Fibroblast of skin of right quadriceps (primary cell): Measurements from ENCODE around the gene LLGL2.

Experiments used
- DNase-seq: peaks from one replicate; pipeline ENCODE4 v3.0.0-alpha.2; 2013

LLGL2 gene

GRCh38 chr17:75552425-75553294, 27.2 kb downstream of the LLGL2 start:
- DNase-seq, result peak; percentile 57

- DNase-seq, result no peak
These were observed 28.0 kb downstream of the LLGL2 start for GRCh38 chr17:75553295-75554110.

GRCh38 chr17:75555679-75556153, 30.2 kb downstream of the LLGL2 start:
- DNase-seq, result no peak

DNA sequence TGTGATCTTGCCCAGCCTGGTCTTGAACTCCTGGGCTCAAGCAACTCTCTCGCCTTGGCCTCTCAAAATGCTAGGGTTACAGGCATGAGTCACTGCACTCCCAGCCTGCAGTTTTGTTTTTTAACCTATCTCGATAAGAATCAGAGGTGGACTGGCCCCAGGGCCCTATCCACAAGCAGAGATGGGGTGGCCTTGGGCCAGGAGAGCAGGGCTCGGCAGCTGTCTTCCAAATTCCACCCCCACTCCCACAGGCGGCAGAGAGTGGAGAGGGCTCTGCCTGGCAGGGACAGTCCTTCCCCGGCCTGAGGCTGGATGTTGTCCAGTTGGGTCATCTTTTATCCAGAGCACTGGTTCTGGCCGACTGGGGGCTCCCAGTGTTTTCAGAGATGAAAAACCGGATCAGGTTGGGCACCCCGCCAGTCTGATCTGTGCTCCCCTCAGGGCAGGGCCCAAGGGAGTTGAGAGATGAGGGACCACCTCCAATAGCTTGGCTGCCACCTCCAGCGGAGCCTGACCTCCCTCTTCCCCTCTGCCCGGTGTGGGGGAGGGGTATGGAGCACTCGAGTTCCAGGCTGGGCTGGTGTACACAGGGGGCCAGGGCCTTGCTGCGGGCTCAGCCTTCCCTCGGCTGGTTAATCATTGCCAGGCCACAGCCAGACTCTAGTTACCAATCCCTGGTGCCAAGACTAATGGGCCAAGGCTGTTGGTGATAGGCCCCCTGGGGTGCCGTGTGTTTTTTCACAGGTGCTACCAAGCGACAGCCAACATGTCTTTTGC, 31.8 kb downstream of the LLGL2 start:
- DNase-seq, result no peak

DNA sequence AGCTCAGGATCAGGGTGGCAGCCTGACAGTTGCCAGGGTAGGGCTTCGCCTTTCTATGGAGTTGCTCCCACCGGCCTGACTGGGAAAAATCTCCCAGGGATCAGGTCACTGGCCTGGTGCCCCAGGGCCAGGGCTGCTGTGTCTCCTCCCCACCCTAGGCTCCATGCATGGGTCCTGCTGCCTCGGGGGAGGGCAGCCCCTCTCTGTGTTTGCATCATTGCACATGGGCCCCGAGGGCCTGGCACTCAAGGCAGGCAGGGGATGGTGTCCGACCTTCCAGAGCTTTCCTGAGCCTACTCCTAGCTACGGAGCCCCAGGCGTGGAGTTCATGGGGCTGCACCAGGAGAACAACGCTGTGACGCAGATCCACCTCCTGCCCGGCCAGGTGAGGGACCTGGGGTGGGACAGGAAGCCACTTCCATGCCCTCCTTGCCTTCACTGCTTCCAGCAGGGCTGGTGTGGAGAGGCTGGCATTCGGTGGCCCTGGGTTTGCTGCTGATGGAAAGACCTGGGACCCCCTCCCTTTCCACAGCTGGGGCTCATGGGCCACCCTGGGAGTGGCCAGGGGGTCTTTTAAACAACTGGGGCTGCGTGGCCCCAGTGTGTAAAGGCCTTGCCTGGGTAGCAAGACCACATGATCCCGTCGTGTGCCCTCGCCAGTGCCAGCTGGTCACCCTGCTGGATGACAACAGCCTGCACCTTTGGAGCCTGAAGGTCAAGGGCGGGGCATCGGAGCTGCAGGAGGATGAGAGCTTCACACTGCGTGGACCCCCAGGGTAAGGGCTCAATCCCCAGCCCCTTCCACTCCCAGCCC, 32.6 kb downstream of the LLGL2 start:
- no peak for DNase-seq

DNA sequence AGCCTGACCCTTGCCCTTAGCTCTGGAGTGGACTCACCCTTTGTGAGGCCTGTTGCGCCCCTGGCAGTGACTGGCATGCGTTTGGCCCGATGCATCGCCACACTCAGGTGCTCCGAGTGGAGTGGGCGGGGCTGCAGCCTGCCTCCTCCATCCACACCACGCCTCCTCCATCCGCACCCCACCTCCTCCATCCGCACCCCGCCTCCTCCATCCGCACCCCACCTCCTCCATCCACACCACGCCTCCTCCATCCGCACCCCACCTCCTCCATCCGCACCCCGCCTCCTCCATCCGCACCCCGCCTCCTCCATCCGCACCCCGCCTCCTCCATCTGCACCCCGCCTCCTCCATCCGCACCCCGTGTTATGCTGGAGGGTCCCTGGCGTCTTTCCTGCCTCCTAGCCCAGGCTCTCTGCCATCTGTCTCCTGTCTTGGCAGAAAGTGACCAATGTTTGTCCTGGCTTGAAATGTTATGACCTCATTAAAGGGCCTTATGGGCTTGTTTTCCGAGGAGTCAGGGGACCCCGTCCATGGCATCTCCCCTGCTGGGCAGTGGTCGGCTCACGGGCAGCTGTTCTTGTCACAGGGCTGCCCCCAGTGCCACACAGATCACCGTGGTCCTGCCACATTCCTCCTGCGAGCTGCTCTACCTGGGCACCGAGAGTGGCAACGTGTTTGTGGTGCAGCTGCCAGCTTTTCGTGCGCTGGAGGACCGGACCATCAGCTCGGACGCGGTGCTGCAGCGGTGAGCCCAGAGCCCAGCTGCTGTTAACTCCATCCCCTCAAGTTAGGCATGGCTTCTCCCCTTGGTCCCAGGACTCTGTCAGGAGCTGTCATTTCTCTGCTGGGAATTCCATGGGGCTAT, 33.4 kb downstream of the LLGL2 start:
- DNase-seq, result no peak

DNA sequence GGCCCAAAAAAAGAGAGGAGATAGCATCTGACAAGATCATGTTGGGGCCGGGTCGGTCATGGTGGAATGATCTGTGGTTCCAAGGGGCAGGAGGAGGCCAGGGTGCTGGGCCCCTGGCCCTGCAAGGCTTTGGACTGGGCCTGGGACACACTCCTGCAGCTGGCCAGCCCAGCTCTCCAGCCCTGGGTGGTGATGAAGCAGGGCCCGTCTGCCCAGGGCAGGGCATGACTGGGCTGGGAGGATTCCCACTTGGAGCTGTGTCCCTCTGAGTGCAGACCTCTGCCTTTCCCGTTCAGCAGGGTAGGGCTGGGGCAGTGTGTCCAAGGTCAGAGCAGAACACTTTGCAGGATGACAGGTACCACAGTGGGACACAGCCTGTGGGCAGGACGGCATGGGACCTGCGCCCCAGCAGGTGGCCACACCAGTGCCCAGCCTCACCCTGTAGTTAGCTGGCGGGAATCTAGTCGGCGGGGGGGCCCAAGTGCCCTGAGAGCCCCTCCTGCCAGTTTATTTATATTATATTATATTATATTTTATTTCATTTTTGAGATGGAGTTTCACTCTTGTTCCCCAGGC, 34.5 kb downstream of the LLGL2 start:
- no peak for DNase-seq

- DNase-seq, result no peak
These were observed 36.6 kb downstream of the LLGL2 start for GRCh38 chr17:75561927-75562603.

DNA sequence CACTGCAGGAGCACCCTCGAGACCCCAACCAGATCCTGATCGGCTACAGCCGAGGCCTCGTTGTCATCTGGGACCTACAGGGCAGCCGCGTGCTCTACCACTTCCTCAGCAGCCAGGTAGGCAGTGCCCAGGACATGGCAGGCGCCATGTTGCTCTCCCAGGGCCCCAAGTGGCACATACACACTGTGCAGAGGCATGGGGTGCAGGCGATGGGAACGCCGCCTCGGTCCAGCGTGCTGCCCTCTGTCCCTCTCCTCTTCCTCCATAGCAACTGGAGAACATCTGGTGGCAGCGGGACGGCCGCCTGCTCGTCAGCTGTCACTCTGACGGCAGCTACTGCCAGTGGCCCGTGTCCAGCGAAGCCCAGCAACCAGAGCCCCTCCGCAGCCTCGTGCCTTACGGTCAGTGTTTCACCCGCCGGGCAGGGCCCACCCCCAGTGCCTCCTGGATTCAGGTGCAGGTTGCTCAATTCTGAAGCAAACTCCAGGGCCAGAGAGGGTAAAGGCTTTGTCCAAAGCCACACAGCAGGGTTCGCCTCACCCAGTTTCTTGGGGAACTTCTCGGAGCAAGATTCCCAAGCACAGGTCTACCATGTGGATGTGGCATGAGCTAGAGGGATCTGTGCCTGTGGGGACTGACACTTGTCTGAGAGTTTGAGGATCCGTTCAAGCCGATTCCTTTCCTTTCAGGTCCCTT, 37.7 kb downstream of the LLGL2 start:
- DNase-seq, result no peak

- DNase-seq, result no peak
These were observed 38.7 kb downstream of the LLGL2 start for GRCh38 chr17:75564195-75564594.

GRCh38 chr17:75565066-75565465, 39.6 kb downstream of the LLGL2 start:
- no peak for DNase-seq

DNA sequence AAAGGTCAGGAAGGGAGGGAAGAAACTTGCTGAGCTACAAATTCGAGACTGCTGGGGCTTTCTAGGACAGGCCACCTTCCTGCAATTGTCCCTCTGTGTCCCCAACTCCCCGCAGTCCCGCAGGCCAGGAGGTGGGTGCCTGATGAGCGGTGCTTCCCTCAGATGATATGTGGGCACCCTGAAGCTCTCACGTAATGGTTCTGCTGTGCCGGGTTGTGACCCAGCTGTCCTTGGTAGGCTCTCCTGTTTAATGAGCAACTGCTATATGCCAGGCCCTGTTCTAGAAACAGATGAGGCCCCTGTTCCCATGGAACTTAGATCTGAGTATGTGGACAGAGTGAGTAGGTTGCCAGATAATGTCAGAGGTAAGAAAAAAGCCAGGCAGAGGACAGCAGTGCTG, 40.1 kb downstream of the LLGL2 start:
- no peak for DNase-seq

GRCh38 chr17:75566416-75566815, 40.9 kb downstream of the LLGL2 start:
- DNase-seq, result no peak

DNA sequence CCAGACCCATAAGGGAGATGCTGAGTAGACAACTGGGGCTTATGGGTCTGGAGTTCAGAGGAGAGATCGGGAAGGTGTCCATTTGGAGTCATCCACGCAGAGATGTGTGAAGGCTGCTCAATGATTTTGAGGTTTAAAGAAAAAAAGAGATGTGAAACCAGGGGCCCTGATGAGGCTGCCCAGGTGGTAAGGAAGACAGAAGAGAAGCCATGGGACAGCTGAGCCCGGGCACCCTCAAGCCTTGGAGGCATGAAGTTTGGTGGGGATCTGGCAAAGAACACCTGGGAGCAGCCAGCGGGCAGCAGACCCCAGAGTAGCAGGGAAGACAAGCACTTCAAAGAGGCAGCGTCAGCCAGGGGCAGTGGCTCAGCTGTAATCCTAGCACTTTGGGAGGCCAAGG, 41.3 kb downstream of the LLGL2 start:
- DNase-seq, result no peak

DNA sequence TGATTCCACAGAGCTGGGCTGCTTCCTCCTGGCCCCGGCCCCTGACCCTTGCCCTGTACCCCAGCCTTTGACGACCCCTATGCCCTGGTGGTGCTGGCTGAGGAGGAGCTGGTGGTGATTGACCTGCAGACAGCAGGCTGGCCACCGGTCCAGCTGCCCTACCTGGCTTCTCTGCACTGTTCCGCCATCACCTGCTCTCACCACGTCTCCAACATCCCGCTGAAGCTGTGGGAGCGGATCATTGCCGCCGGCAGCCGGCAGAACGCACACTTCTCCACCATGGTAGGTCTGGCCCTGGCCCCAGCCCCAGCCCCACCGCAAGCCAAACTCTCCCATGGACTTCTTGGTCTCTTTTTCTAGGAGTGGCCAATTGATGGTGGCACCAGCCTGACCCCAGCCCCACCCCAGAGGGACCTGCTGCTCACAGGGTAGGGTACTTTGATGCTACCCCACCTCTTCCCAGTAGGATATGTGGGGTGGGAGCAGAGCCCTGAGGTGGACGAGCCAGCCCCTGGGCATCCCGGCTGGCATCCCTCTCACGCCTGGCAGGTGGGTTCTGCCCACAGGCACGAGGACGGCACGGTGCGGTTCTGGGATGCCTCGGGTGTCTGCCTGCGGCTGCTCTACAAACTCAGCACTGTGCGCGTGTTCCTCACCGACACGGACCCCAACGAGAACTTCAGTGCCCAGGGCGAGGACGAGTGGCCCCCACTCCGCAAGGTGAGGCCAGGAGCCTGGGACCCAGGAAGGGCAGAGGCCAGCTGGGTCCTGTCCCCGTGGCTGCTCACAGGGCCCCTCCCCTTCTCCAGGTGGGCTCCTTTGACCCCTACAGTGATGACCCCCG, 43.1 kb downstream of the LLGL2 start:
- no peak for DNase-seq

- DNase-seq, result no peak
These were observed 44.7 kb downstream of the LLGL2 start for GRCh38 chr17:75570034-75570676.

DNA sequence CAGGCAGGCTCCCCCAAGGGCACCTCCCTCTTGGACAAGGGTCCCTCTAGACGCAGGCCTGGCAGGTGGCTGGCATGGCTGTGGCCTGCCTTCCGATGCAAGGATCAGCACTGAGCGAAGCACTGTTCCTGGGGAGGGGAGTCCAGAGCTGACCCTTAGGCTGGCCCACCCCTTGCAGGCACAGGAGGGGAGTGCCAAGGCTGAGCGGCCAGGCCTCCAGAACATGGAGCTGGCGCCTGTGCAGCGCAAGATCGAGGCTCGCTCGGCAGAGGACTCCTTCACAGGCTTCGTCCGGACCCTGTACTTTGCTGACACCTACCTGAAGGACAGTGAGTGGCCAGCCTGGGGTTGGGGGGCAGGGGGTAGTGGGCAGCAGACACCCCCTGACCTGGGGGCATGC, 45.3 kb downstream of the LLGL2 start:
- no peak for DNase-seq
